ENCODE data around the gene TPP1. TPM values are rescaled to one million over a fixed set of nuclear protein-coding genes. Genes with fewer than 3 reads are reported as not detected.

TPP1 gene
- total and polyA plus RNA-seq, 2 of the 13 experiments (the other 11 are each of a cell fraction or from before 2014, with no cell fraction given): 13.9 to 74.6 TPM

DNA sequence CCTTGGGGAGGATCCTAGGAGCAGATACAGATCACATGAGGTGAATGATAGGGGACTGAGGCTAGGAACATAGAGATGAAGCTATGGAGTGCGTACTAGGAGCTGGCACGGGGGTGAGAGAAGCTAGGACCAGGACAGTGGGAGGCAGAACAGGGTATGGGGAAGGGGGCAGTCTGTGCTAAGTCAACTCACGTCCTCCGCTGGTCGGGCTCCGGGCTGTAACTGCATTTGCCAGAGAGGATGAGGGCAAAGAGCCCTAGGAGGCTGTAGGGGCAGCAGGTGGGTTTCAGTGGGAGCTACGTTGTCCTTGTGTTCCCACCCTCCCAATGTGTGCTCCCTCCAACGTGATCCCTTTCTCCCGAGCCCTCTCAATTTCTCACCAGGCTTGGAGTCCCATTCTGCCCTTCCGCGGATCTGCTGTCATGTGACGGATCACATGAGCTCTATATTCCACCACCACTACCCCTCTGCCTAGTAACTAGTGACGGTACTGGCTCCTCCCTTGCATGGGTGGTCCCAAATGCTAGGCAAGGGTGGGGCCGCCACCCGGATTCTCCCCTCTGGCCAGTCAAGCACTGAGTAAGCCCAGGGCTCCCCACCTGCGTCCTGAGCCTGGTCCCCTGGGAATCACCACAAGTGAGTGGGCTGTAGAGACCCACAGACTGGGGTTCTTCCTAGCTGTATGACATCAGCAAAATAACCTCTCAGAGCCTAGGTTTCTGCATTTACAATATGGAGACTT lies at the start of gene TPP1 (continued):
- TF ChIP-seq, protein P1, sequence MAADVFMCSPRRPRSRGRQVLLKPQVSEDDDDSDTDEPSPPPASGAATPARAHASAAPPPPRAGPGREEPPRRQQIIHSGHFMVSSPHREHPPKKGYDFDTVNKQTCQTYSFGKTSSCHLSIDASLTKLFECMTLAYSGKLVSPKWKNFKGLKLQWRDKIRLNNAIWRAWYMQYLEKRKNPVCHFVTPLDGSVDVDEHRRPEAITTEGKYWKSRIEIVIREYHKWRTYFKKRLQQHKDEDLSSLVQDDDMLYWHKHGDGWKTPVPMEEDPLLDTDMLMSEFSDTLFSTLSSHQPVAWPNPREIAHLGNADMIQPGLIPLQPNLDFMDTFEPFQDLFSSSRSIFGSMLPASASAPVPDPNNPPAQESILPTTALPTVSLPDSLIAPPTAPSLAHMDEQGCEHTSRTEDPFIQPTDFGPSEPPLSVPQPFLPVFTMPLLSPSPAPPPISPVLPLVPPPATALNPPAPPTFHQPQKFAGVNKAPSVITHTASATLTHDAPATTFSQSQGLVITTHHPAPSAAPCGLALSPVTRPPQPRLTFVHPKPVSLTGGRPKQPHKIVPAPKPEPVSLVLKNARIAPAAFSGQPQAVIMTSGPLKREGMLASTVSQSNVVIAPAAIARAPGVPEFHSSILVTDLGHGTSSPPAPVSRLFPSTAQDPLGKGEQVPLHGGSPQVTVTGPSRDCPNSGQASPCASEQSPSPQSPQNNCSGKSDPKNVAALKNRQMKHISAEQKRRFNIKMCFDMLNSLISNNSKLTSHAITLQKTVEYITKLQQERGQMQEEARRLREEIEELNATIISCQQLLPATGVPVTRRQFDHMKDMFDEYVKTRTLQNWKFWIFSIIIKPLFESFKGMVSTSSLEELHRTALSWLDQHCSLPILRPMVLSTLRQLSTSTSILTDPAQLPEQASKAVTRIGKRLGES (CRISPR knock-in tag; IDR thresholded peaks at IDR 0.05; ENCODE audit: borderline replicate concordance): no peak
- TF ChIP-seq TBX2 (CRISPR knock-in tag; IDR thresholded peaks at IDR 0.05; ENCODE audit: borderline replicate concordance) (peak; percentile 100), ZNF33A (CRISPR knock-in tag; IDR thresholded peaks at IDR 0.05; ENCODE audit: borderline replicate concordance) (no peak), POGZ (CRISPR knock-in tag; IDR thresholded peaks at IDR 0.05) (0 out of 2 replicates have a peak, but pooled peaks have one; percentile 39), ZFP36L1 (CRISPR knock-in tag; IDR thresholded peaks at IDR 0.05) (no peak), ZNF24 (IDR thresholded peaks at IDR 0.05) (no peak), NFKB2 (CRISPR knock-in tag; IDR thresholded peaks at IDR 0.05; ENCODE audit: borderline replicate concordance) (peak; percentile 63; the same call in 1 of the 2 replicates), TMF1 (CRISPR knock-in tag; IDR thresholded peaks at IDR 0.05; ENCODE audit: low read depth) (no peak), ZNF3 (CRISPR knock-in tag; IDR thresholded peaks at IDR 0.05) (no peak), ZNF737 (CRISPR knock-in tag; IDR thresholded peaks at IDR 0.05; ENCODE audit: borderline replicate concordance) (no peak), ARNT2 (CRISPR knock-in tag; IDR thresholded peaks at IDR 0.05; ENCODE audit: low read depth) (0 out of 2 replicates have a peak, but pooled peaks have one; percentile 35), ZNF136 (CRISPR knock-in tag; IDR thresholded peaks at IDR 0.05; ENCODE audit: low read depth) (no peak), MAFK (conservative IDR thresholded peaks at IDR 0.05 in 1 of 2, IDR thresholded peaks at IDR 0.05 in 1 of 2; ENCODE audit: low read length in 2 of 2) (no peak), ZBTB1 (CRISPR knock-in tag; IDR thresholded peaks at IDR 0.05; ENCODE audit: borderline replicate concordance) (no peak), ZNF383 (CRISPR knock-in tag; IDR thresholded peaks at IDR 0.05; ENCODE audit: borderline replicate concordance) (no peak), PHF20 (CRISPR knock-in tag; IDR thresholded peaks at IDR 0.05) (peak; percentile 94), RFXANK (CRISPR knock-in tag; IDR thresholded peaks at IDR 0.05) (peak; percentile 100)
- TF ChIP-seq, protein P2, sequence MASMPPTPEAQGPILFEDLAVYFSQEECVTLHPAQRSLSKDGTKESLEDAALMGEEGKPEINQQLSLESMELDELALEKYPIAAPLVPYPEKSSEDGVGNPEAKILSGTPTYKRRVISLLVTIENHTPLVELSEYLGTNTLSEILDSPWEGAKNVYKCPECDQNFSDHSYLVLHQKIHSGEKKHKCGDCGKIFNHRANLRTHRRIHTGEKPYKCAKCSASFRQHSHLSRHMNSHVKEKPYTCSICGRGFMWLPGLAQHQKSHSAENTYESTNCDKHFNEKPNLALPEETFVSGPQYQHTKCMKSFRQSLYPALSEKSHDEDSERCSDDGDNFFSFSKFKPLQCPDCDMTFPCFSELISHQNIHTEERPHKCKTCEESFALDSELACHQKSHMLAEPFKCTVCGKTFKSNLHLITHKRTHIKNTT (CRISPR knock-in tag; IDR thresholded peaks at IDR 0.05): no peak
- TF ChIP-seq, protein P3, sequence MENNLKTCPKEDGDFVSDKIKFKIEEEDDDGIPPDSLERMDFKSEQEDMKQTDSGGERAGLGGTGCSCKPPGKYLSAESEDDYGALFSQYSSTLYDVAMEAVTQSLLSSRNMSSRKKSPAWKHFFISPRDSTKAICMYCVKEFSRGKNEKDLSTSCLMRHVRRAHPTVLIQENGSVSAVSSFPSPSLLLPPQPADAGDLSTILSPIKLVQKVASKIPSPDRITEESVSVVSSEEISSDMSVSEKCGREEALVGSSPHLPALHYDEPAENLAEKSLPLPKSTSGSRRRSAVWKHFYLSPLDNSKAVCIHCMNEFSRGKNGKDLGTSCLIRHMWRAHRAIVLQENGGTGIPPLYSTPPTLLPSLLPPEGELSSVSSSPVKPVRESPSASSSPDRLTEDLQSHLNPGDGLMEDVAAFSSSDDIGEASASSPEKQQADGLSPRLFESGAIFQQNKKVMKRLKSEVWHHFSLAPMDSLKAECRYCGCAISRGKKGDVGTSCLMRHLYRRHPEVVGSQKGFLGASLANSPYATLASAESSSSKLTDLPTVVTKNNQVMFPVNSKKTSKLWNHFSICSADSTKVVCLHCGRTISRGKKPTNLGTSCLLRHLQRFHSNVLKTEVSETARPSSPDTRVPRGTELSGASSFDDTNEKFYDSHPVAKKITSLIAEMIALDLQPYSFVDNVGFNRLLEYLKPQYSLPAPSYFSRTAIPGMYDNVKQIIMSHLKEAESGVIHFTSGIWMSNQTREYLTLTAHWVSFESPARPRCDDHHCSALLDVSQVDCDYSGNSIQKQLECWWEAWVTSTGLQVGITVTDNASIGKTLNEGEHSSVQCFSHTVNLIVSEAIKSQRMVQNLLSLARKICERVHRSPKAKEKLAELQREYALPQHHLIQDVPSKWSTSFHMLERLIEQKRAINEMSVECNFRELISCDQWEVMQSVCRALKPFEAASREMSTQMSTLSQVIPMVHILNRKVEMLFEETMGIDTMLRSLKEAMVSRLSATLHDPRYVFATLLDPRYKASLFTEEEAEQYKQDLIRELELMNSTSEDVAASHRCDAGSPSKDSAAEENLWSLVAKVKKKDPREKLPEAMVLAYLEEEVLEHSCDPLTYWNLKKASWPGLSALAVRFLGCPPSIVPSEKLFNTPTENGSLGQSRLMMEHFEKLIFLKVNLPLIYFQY (CRISPR knock-in tag; IDR thresholded peaks at IDR 0.05; ENCODE audit: borderline replicate concordance): 0 out of 2 replicates have a peak, but pooled peaks have one; percentile 34
- TF ChIP-seq, protein P4, sequence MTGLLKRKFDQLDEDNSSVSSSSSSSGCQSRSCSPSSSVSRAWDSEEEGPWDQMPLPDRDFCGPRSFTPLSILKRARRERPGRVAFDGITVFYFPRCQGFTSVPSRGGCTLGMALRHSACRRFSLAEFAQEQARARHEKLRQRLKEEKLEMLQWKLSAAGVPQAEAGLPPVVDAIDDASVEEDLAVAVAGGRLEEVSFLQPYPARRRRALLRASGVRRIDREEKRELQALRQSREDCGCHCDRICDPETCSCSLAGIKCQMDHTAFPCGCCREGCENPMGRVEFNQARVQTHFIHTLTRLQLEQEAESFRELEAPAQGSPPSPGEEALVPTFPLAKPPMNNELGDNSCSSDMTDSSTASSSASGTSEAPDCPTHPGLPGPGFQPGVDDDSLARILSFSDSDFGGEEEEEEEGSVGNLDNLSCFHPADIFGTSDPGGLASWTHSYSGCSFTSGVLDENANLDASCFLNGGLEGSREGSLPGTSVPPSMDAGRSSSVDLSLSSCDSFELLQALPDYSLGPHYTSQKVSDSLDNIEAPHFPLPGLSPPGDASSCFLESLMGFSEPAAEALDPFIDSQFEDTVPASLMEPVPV (CRISPR knock-in tag; IDR thresholded peaks at IDR 0.05): no peak

Data from HepG2 (cell line).